ENCODE results near the gene ACTN4. TPM values are rescaled to one million over a fixed set of nuclear protein-coding genes. Genes with fewer than 3 reads are reported as not detected.

ACTN4 gene
- polyA plus RNA-seq, 1 experiment: 970 TPM

GRCh38 chr19:38618590-38619360 is 28.7 kb upstream of the ACTN4 start, which contains the start of gene EIF3K:
TSS of gene EIF3K (plus strand) at chr19:38619188. CDS start at chr19:38619269, 81 bp downstream.
- POLR2A ChIA-PET: interaction anchor here (0.5 to 1.1 kb wide), 4 partner anchors 28 to 231 kb away, joined by 3 to 5 read pairs (median 4); partner anchors contain the start of genes ACTN4 and FAM98C
- Histone ChIP-seq H3K4me3 (ENCODE audit: low read depth, low read length) (peak within 1 kb of the TSS; percentile 92), H3K27me3 (ENCODE audit: control insufficient read depth, insufficient read depth, low read length) (no peaks in the 10 kb centered on the region), H3K36me3 (ENCODE audit: control insufficient read depth, insufficient read depth, low read length) (peaks cover 10% of the 10 kb centered on the region)
- DNase-seq (ENCODE audit: low read depth): peak; percentile 95
- CTCF ChIA-PET: interaction anchor here (1.1 to 2.1 kb wide), 7 partner anchors 14 to 312 kb away, joined by 3 to 13 read pairs (median 5); partner anchors contain the start of genes FAM98C, MRPS12 and SARS2
- no peak for TF ChIP-seq CTCF (IDR thresholded peaks at IDR 0.05; ENCODE audit: insufficient read depth, low read depth, low read length)

- no peak for DNase-seq (ENCODE audit: low read depth)
- peak overlapping the region; percentile 92 for H3K4me3 ChIP-seq (ENCODE audit: low read depth, low read length)
- POLR2A ChIA-PET: interaction anchor here (0.6 to 1.1 kb wide), 3 partner anchors 28 to 230 kb away, joined by 3 to 5 read pairs (median 4); partner anchors contain the start of genes ACTN4 and FAM98C
- peaks cover 15% of the 10 kb centered on the region for H3K36me3 ChIP-seq (ENCODE audit: control insufficient read depth, insufficient read depth, low read length)
- no peaks in the 10 kb centered on the region for H3K27me3 ChIP-seq (ENCODE audit: control insufficient read depth, insufficient read depth, low read length)
- no peak for TF ChIP-seq CTCF (IDR thresholded peaks at IDR 0.05; ENCODE audit: insufficient read depth, low read depth, low read length)
- CTCF ChIA-PET: interaction anchor here (1.1 to 2.1 kb wide), 7 partner anchors 14 to 311 kb away, joined by 4 to 13 read pairs (median 5); partner anchors contain the start of genes FAM98C, MRPS12 and SARS2
These were observed 27.9 kb upstream of the ACTN4 start for GRCh38 chr19:38619361-38620174.

- ChIA-PET POLR2A (no interaction called here), CTCF (interaction anchor here (0.7 to 2.4 kb wide), 4 partner anchors 10 to 222 kb away, joined by 3 to 9 read pairs (median 5); partner anchors contain the start of gene FAM98C)
These were observed 22.6 kb upstream of the ACTN4 start for GRCh38 chr19:38624822-38625221.

GRCh38 chr19:38626401-38626800 is 21.0 kb upstream of the ACTN4 start:
- TF ChIP-seq CTCF (IDR thresholded peaks at IDR 0.05; ENCODE audit: insufficient read depth, low read depth, low read length): no peak
- DNase-seq (ENCODE audit: low read depth): no peak
- no peak overlapping the region for H3K4me3 ChIP-seq (ENCODE audit: low read depth, low read length)
- ChIA-PET POLR2A (no interaction called here), CTCF (interaction anchor here (1.8 to 2.2 kb wide), 2 partner anchors 10 to 223 kb away, joined by 6 to 8 read pairs; partner anchors contain the start of gene FAM98C)
- peaks cover 31% of the 10 kb centered on the region for H3K36me3 ChIP-seq (ENCODE audit: control insufficient read depth, insufficient read depth, low read length)
- no peaks in the 10 kb centered on the region for H3K27me3 ChIP-seq (ENCODE audit: control insufficient read depth, insufficient read depth, low read length)

More at GRCh38 chr19:38624822-38625221, 22.6 kb upstream of the ACTN4 start:
- Histone ChIP-seq H3K4me3 (ENCODE audit: low read depth, low read length) (no peak overlapping the region), H3K36me3 (ENCODE audit: control insufficient read depth, insufficient read depth, low read length) (peaks cover 33% of the 10 kb centered on the region), H3K27me3 (ENCODE audit: control insufficient read depth, insufficient read depth, low read length) (no peaks in the 10 kb centered on the region)
- no peak for DNase-seq (ENCODE audit: low read depth)
- no peak for TF ChIP-seq CTCF (IDR thresholded peaks at IDR 0.05; ENCODE audit: insufficient read depth, low read depth, low read length)

Measured in BJ (cell line).